ENCODE data around the gene UBAP1L.

Gene UBAP1L

GRCh38 chr15:65069779-65070546 is 45.0 kb downstream of the UBAP1L start:
- DNase-seq, result no peak
- no peak for TF ChIP-seq POLR2A (IDR thresholded peaks at IDR 0.05; ENCODE audit: low read length)
- TF ChIP-seq GATA1 (IDR thresholded peaks at IDR 0.05; ENCODE audit: low read depth, low read length), result no peak

- TF ChIP-seq POLR2A (IDR thresholded peaks at IDR 0.05; ENCODE audit: low read length), result no peak
- no peak for TF ChIP-seq GATA1 (IDR thresholded peaks at IDR 0.05; ENCODE audit: low read depth, low read length)
- DNase-seq, result no peak
Observed at GRCh38 chr15:65069179-65069578, 45.8 kb downstream of the UBAP1L start.

GRCh38 chr15:65068403-65068788 is 46.6 kb downstream of the UBAP1L start:
- TF ChIP-seq GATA1 (IDR thresholded peaks at IDR 0.05; ENCODE audit: low read depth, low read length), result no peak
- TF ChIP-seq POLR2A (IDR thresholded peaks at IDR 0.05; ENCODE audit: low read length), result no peak
- no peak for DNase-seq

GRCh38 chr15:65067645-65068402 is 47.2 kb downstream of the UBAP1L start, which contains the start of gene RASL12:
TSS of gene RASL12 (minus strand) at chr15:65067991. CDS start at chr15:65067835, 156 bp downstream.
- no peak for DNase-seq
- TF ChIP-seq GATA1 (IDR thresholded peaks at IDR 0.05; ENCODE audit: low read depth, low read length) (no peak), POLR2A (IDR thresholded peaks at IDR 0.05; ENCODE audit: low read length) (no peak)

- TF ChIP-seq GATA1 (IDR thresholded peaks at IDR 0.05; ENCODE audit: low read depth, low read length), result no peak
- DNase-seq, result no peak
Observed at GRCh38 chr15:65067317-65067644, 47.7 kb downstream of the UBAP1L start.

- no peak for TF ChIP-seq POLR2A (IDR thresholded peaks at IDR 0.05; ENCODE audit: low read length)
- TF ChIP-seq GATA1 (IDR thresholded peaks at IDR 0.05; ENCODE audit: low read depth, low read length), result no peak
- no peak for DNase-seq
Observed at GRCh38 chr15:65066635-65067316, 48.2 kb downstream of the UBAP1L start.

- TF ChIP-seq POLR2A (IDR thresholded peaks at IDR 0.05; ENCODE audit: low read length) (no peak), GATA1 (IDR thresholded peaks at IDR 0.05; ENCODE audit: low read depth, low read length) (no peak)
- DNase-seq, result no peak
Observed at GRCh38 chr15:65066001-65066634, 48.9 kb downstream of the UBAP1L start.

- no peak for TF ChIP-seq POLR2A (IDR thresholded peaks at IDR 0.05; ENCODE audit: low read length)
- TF ChIP-seq GATA1 (IDR thresholded peaks at IDR 0.05; ENCODE audit: low read depth, low read length), result no peak
- no peak for DNase-seq
Observed at GRCh38 chr15:65062726-65063125, 52.3 kb downstream of the UBAP1L start.

- no peak for TF ChIP-seq POLR2A (IDR thresholded peaks at IDR 0.05; ENCODE audit: low read length)
- no peak for TF ChIP-seq GATA1 (IDR thresholded peaks at IDR 0.05; ENCODE audit: low read depth, low read length)
- DNase-seq, result no peak
Observed at GRCh38 chr15:65062061-65062460, 52.9 kb downstream of the UBAP1L start.

GRCh38 chr15:65060641-65061397 is 54.2 kb downstream of the UBAP1L start:
- TF ChIP-seq POLR2A (IDR thresholded peaks at IDR 0.05; ENCODE audit: low read length) (no peak), GATA1 (IDR thresholded peaks at IDR 0.05; ENCODE audit: low read depth, low read length) (no peak)
- no peak for DNase-seq

- no peak for DNase-seq
- TF ChIP-seq POLR2A (IDR thresholded peaks at IDR 0.05; ENCODE audit: low read length) (no peak), GATA1 (IDR thresholded peaks at IDR 0.05; ENCODE audit: low read depth, low read length) (no peak)
Observed at GRCh38 chr15:65059931-65060596, 54.9 kb downstream of the UBAP1L start.

- DNase-seq, result no peak
- TF ChIP-seq POLR2A (IDR thresholded peaks at IDR 0.05; ENCODE audit: low read length) (no peak), GATA1 (IDR thresholded peaks at IDR 0.05; ENCODE audit: low read depth, low read length) (no peak)
Observed at GRCh38 chr15:65059369-65059750, 55.6 kb downstream of the UBAP1L start.
